IMR-90 (cell line): ENCODE results near the gene DOC2B. TPM values are rescaled to one million over a fixed set of nuclear protein-coding genes. Genes with fewer than 3 reads are reported as not detected.

ENCODE experiments used
- ATAC-seq: fragments of 200-7000 bp; cut with Tn5 transposase; 2 replicates; pipeline ENCODE4 v1.9.1; 2020; ENCODE audit warnings: low read depth, mild to moderate bottlenecking, moderate library complexity
- BruUV-seq: library from RNA; stranded (reverse); fragments of 400-500 nt; replicated peaks from 2 replicates; lab custom pipeline; 2021; lab: Mats Ljungman, UMichigan
- CTCF ChIA-PET: fragments of 300-600 bp; formaldehyde crosslinking; extraction: SDS; loops from one replicate; lab custom pipeline; 2021; ENCODE audit warnings: antibody characterized with exemption; lab: Yijun Ruan, JAX
- POLR2A ChIA-PET: fragments of 300-600 bp; sonication (Branson Sonifier 250); formaldehyde crosslinking; loops from one replicate; lab custom pipeline; 2022; ENCODE audit warnings: antibody characterized with exemption; ENCODE audit not compliant: unreplicated experiment; lab: Charles Lee
- DNase-seq: peaks from one replicate; pipeline ENCODE4 v3.0.0; 2013
- H2AFZ ChIP-seq: replicated peaks from 2 replicates; pipeline ENCODE3; 2013; ENCODE audit warnings: low read length, mild to moderate bottlenecking; ENCODE audit not compliant: poor library complexity
- H2AK5ac ChIP-seq: 2 replicates; pipeline ENCODE4 v1.6.1; 2013; ENCODE audit warnings: low read depth, low read length, inconsistent platforms
- H2AK9ac ChIP-seq: replicated peaks from 2 replicates; pipeline ENCODE3; 2013; ENCODE audit warnings: mild to moderate bottlenecking, low read depth, low read length, moderate library complexity; ENCODE audit not compliant: poor library complexity
- H2BK120ac ChIP-seq: 2 replicates; pipeline ENCODE4 v1.6.1; 2013; ENCODE audit warnings: low read depth, low read length, inconsistent platforms
- H2BK15ac ChIP-seq: 3 replicates; pipeline ENCODE4 v1.6.1; 2013; ENCODE audit warnings: low read depth, low read length, inconsistent platforms
- H2BK20ac ChIP-seq: 2 replicates; pipeline ENCODE4 v1.6.1; 2013; ENCODE audit warnings: low read depth, mild to moderate bottlenecking, inconsistent platforms, low read length, moderate library complexity
- H2BK5ac ChIP-seq: 2 replicates; pipeline ENCODE4 v1.6.1; 2013; ENCODE audit warnings: mild to moderate bottlenecking, low read depth, low read length, inconsistent platforms; ENCODE audit not compliant: poor library complexity, severe bottlenecking
- H3K14ac ChIP-seq: replicated peaks from 2 replicates; pipeline ENCODE4 v1.6.1; 2013; ENCODE audit warnings: low read depth, low read length, inconsistent platforms
- H3K18ac ChIP-seq: 2 replicates; pipeline ENCODE4 v1.6.1; 2013; ENCODE audit warnings: low read depth, low read length, control low read depth
- H3K23ac ChIP-seq: 2 replicates; pipeline ENCODE4 v1.6.1; 2013; ENCODE audit warnings: low read depth, low read length, inconsistent platforms
- H3K27ac ChIP-seq: 2 replicates; pipeline ENCODE4 v1.5.1; 2013; ENCODE audit warnings: mild to moderate bottlenecking, control low read depth, low read length; ENCODE audit not compliant: insufficient read depth
- H3K27me3 ChIP-seq: 2 replicates; pipeline ENCODE4 v1.6.1; 2013; ENCODE audit warnings: low read length; ENCODE audit not compliant: control insufficient read depth, insufficient read depth
- H3K36me3 ChIP-seq: 2 replicates; pipeline ENCODE4 v1.6.1; 2013; ENCODE audit warnings: low read length, mixed read lengths; ENCODE audit not compliant: control insufficient read depth, insufficient read depth
- H3K4ac ChIP-seq: 2 replicates; pipeline ENCODE4 v1.6.1; 2013; ENCODE audit warnings: low read depth, low read length, inconsistent platforms
- H3K4me1 ChIP-seq: 2 replicates; pipeline ENCODE4 v1.6.1; 2013; ENCODE audit warnings: low read length, mixed read lengths; ENCODE audit not compliant: control insufficient read depth, insufficient read depth
- H3K4me2 ChIP-seq: 2 replicates; pipeline ENCODE4 v1.6.1; 2013; ENCODE audit warnings: low read depth, mild to moderate bottlenecking, control low read depth, low read length, moderate library complexity
- H3K4me3 ChIP-seq: 2 replicates; pipeline ENCODE4 v1.5.1; 2013; ENCODE audit warnings: low read depth, mild to moderate bottlenecking, control low read depth, low read length, moderate library complexity; ENCODE audit not compliant: insufficient read depth
- H3K56ac ChIP-seq: 2 replicates; pipeline ENCODE4 v1.6.1; 2013; ENCODE audit warnings: low read length, inconsistent platforms; ENCODE audit not compliant: insufficient read depth; ENCODE audit errors: extremely low read depth
- H3K79me1 ChIP-seq, 2 experiments: 2 replicates each; pipeline ENCODE4 v1.6.1; 2013; ENCODE audit warnings: low read length in 2 of 2, inconsistent platforms in 1 of 2, low read depth in 1 of 2
- H3K9ac ChIP-seq: 2 replicates; pipeline ENCODE4 v1.6.1; 2013; ENCODE audit warnings: low read depth, low read length, control low read depth
- H3K9me1 ChIP-seq: 2 replicates; pipeline ENCODE4 v1.6.1; 2013; ENCODE audit warnings: low read length, inconsistent platforms; ENCODE audit not compliant: insufficient read depth
- H3K9me3 ChIP-seq: 2 replicates; pipeline ENCODE4 v1.6.1; 2013; ENCODE audit warnings: low read length; ENCODE audit not compliant: control insufficient read depth, insufficient read depth
- H4K20me1 ChIP-seq: 2 replicates; pipeline ENCODE4 v1.6.1; 2013; ENCODE audit warnings: low read length, inconsistent platforms; ENCODE audit not compliant: insufficient read depth
- H4K5ac ChIP-seq: 2 replicates; pipeline ENCODE4 v1.6.1; 2013; ENCODE audit warnings: mild to moderate bottlenecking, low read depth, low read length, control low read depth
- H4K8ac ChIP-seq, 2 experiments: 2 replicates each; pipeline ENCODE4 v1.6.1; 2013; ENCODE audit warnings: low read depth in 2 of 2, low read length in 2 of 2, control low read depth in 1 of 2, inconsistent platforms in 1 of 2
- H4K91ac ChIP-seq: 2 replicates; pipeline ENCODE4 v1.6.1; 2013; ENCODE audit warnings: low read depth, low read length, inconsistent platforms; ENCODE audit not compliant: insufficient read depth
- USF2 ChIP-seq: fragments of 150-350 bp; IDR thresholded peaks from 2 replicates; pipeline ENCODE4 v1.6.1; 2017; ENCODE audit warnings: mild to moderate bottlenecking, antibody characterized with exemption, low read length, low read depth
- WGBS, 2 experiments: methylation state at CpG; one replicate each; pipeline versions ENCODE4 v1.1.5 to v1.1.7; 2013; ENCODE audit warnings: missing lambda C conversion rate in 2 of 2; ENCODE audit not compliant: insufficient read length in 1 of 2; ENCODE audit errors: extremely low coverage in 2 of 2; 5-methylcytosine and 5-hydroxymethylcytosine counted together
- dilution Hi-C: fragments of 300-500 bp; cut with HindIII; formaldehyde crosslinking; loops from one replicate; pipeline ENCODE4 v1.14.3; 2018; ENCODE audit warnings: low sequenced_read_pairs; ENCODE audit not compliant: unreplicated experiment
- in situ Hi-C: fragments of 300-500 bp; cut with MboI; formaldehyde crosslinking; loops from 3 replicates; pipeline ENCODE4 v1.14.3; 2019; ENCODE audit warnings: low sequenced_read_pairs, inconsistent platforms, mixed read lengths
- intact Hi-C: fragments of 100-400 bp; cut with micrococcal nuclease; formaldehyde crosslinking; loops from 2 replicates; pipeline ENCODE4 v1.10.0; 2022
- polyA plus RNA-seq, 3 experiments: library from polyadenylated mRNA; depleted of rRNA; stranded (reverse); fragments of >200 nt; gene quantifications; 2 replicates each; pipeline ENCODE4 v1.2.3, GENCODE V29; 2012; ENCODE audit warnings: low replicate concordance in 1 of 3
- total RNA-seq: library from RNA; depleted of rRNA; stranded (reverse); fragments of >200 nt; gene quantifications from 2 replicates; pipeline ENCODE4 v1.2.3, GENCODE V29; 2012

The DOC2B gene
- total and polyA plus RNA-seq, 2 of the 4 experiments (the other 2 are of a cell fraction), result not detected

- Histone ChIP-seq H3K36me3 (no peaks in the 10 kb centered on the region), H3K4me2 (no peak overlapping the region), H3K4ac (no peak overlapping the region), H2BK5ac (no peak overlapping the region), H4K91ac (no peak overlapping the region), H2BK120ac (no peak overlapping the region), H3K4me3 (no peak overlapping the region), H3K9me3 (peaks cover 7% of the 10 kb centered on the region), H3K56ac (no peak overlapping the region), H4K8ac (no peak overlapping the region), H3K4me1 (no peaks in the 10 kb centered on the region), H3K9ac (no peak overlapping the region), H3K79me1 (no peaks in the 10 kb centered on the region), H2AK5ac (no peak overlapping the region), H3K9me1 (no peaks in the 10 kb centered on the region), H3K23ac (no peak overlapping the region), H2BK20ac (no peak overlapping the region), H3K18ac (no peak overlapping the region), H3K27ac (no peak overlapping the region), H3K27me3 (peaks cover 13% of the 10 kb centered on the region), H2AK9ac (no peak overlapping the region), H4K5ac (no peak overlapping the region), H2AFZ (no peak overlapping the region), H3K14ac (no peak overlapping the region), H4K20me1 (no peaks in the 10 kb centered on the region), H2BK15ac (no peak overlapping the region)
- no CpG with 5 or more reads among the region's 8 CpGs for WGBS, 2 experiments
- ChIA-PET CTCF (no interaction called here), POLR2A (no interaction called here)
- intact Hi-C loops (no loop called here), dilution Hi-C loops (no loop called here), in situ Hi-C loops (no loop called here)
- ATAC-seq, result no peak
- no peak for TF ChIP-seq USF2
- DNase-seq, result no peak
- BruUV-seq, result no TSS peak
Observed at GRCh38 chr17:208429-208828, 27.0 kb upstream of the DOC2B start.
